ENCODE data around the gene TNIP3. TPM values are rescaled to one million over a fixed set of nuclear protein-coding genes. Genes with fewer than 3 reads are reported as not detected.
A peak's percentile ranks its signal among the peaks of the same experiment; 100 is the strongest.

TNIP3 gene
- total and polyA plus RNA-seq, 9 of the 15 experiments (the other 6 are each of a cell fraction or from before 2014, with no cell fraction given), result 0.14 TPM; not detected in 8

DNA sequence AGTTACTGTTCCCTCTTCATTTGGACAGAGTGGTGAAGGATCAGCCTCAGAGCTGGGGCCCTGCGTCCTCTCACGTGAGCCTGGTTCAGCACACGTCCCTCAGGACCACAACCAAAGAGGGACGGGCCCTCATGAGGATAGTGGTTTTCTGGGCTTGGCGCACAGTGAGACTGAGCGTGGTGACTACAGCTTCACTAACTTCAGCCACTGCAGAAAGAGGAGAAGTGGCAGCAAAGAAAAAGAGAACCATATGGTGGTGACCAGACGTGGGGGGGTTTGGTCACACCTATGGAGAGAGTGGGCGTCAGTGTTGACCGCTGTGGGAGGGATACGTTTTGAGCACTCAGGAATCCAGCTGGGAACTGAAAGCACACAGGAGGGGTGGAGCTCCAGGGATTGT lies 21.8 kb upstream of the TNIP3 start:
- CTCF ChIA-PET (ENCODE audit: low intra/inter-chr PET ratio), result no interaction called here

DNA sequence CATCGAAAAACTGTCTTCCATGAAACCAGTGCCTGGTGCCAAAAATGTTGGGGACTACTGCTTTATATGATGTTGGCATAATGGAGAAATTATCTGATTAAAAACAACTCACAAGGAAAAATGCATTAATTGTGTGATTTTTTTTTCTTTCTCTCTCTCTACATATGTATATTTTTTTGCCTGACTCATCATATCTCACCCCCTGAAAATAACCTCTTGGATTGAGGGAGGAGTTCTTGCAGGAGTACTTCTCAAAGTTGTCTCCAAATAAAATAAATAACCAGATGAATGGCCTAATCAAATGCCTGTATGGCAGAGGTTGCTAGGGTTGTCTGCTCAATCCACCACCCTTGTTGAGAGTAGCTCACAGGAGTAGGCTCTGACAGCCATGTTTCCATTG lies 19.9 kb upstream of the TNIP3 start:
- TF ChIP-seq, protein P1, sequence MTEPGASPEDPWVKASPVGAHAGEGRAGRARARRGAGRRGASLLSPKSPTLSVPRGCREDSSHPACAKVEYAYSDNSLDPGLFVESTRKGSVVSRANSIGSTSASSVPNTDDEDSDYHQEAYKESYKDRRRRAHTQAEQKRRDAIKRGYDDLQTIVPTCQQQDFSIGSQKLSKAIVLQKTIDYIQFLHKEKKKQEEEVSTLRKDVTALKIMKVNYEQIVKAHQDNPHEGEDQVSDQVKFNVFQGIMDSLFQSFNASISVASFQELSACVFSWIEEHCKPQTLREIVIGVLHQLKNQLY (CRISPR knock-in tag; conservative IDR thresholded peaks at IDR 0.05), result no peak
- 0 out of 2 replicates have a peak, but pooled peaks have one; percentile 22 for TF ChIP-seq MAFG (tag; conservative IDR thresholded peaks at IDR 0.05)
- TF ChIP-seq, protein P2, sequence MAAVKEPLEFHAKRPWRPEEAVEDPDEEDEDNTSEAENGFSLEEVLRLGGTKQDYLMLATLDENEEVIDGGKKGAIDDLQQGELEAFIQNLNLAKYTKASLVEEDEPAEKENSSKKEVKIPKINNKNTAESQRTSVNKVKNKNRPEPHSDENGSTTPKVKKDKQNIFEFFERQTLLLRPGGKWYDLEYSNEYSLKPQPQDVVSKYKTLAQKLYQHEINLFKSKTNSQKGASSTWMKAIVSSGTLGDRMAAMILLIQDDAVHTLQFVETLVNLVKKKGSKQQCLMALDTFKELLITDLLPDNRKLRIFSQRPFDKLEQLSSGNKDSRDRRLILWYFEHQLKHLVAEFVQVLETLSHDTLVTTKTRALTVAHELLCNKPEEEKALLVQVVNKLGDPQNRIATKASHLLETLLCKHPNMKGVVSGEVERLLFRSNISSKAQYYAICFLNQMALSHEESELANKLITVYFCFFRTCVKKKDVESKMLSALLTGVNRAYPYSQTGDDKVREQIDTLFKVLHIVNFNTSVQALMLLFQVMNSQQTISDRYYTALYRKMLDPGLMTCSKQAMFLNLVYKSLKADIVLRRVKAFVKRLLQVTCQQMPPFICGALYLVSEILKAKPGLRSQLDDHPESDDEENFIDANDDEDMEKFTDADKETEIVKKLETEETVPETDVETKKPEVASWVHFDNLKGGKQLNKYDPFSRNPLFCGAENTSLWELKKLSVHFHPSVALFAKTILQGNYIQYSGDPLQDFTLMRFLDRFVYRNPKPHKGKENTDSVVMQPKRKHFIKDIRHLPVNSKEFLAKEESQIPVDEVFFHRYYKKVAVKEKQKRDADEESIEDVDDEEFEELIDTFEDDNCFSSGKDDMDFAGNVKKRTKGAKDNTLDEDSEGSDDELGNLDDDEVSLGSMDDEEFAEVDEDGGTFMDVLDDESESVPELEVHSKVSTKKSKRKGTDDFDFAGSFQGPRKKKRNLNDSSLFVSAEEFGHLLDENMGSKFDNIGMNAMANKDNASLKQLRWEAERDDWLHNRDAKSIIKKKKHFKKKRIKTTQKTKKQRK (IDR thresholded peaks at IDR 0.05; ENCODE audit: borderline replicate concordance, low read depth, low read length), result no peak
- TF ChIP-seq ZNF695 (CRISPR knock-in tag; IDR thresholded peaks at IDR 0.05), result no peak
- 0 out of 2 replicates have a peak, but pooled peaks have one; percentile 6 for TF ChIP-seq MAFF (IDR thresholded peaks at IDR 0.05; ENCODE audit: low read length)
- peak; percentile 42; the same call in 1 of the 2 replicates for TF ChIP-seq ZNF316 (IDR thresholded peaks at IDR 0.05)
- Histone ChIP-seq H3K27me3 (ENCODE audit: control insufficient read depth in 2 of 2, insufficient read depth in 2 of 2, low read length in 2 of 2) (no peaks in the 10 kb centered on the region), H3K4me3 (no peak overlapping the region), H3K4me1 (replicated peaks in 1 of 2; ENCODE audit: control insufficient read depth in 2 of 2, insufficient read depth in 2 of 2, low read length in 2 of 2) (no peaks in the 10 kb centered on the region; a peak in 1 of 5 replicates), H2AFZ (ENCODE audit: low read depth, low read length) (no peak overlapping the region), H3K4me2 (ENCODE audit: insufficient read depth, low read length) (no peak overlapping the region), H3K36me3 (ENCODE audit: control insufficient read depth, insufficient read depth, low read length) (no peaks in the 10 kb centered on the region), H4K20me1 (replicated peaks; ENCODE audit: control insufficient read depth, insufficient read depth, low read length) (no peaks in the 10 kb centered on the region), H3K79me2 (ENCODE audit: control insufficient read depth, insufficient read depth, low read length) (no peaks in the 10 kb centered on the region), H3K9ac (ENCODE audit: insufficient read depth in 1 of 2, low read depth in 2 of 2, low read length in 2 of 2) (no peak overlapping the region), H3K9me3 (replicated peaks; ENCODE audit: control insufficient read depth, insufficient read depth, low read depth, low read length) (no peaks in the 10 kb centered on the region), H3K9me1 (ENCODE audit: control insufficient read depth, insufficient read depth, low read length) (no peaks in the 10 kb centered on the region), H3K27ac (ENCODE audit: extremely low read depth, low read depth, low read length) (no peak overlapping the region)
- ChIA-PET POLR2A (no interaction called here), CTCF (ENCODE audit: low intra/inter-chr PET ratio) (no interaction called here)
- ATAC-seq, result no peak
- WGBS (ENCODE audit: insufficient coverage, low coverage, missing lambda C conversion rate), result 0% methylated on average over 1 of the region's 1 CpG
- FAIRE-seq, result no peak
- no TSS peak for BruUV-seq (replicated peaks)
- intact Hi-C loops (cut with micrococcal nuclease), result no loop called here
- in situ Hi-C loops (cut with MboI), result no loop called here
- no peak for DNase-seq (ENCODE audit: extremely low read depth in 1 of 4, low spot score in 3 of 4)

More for the DNA sequence above, 21.8 kb upstream of the TNIP3 start:
- ATAC-seq (no peak), FAIRE-seq (no peak), DNase-seq (ENCODE audit: extremely low read depth in 1 of 4, low spot score in 3 of 4) (no peak)
- H3K4me2 ChIP-seq (ENCODE audit: insufficient read depth, low read length), result no peak overlapping the region
- no peak overlapping the region for H3K4me3 ChIP-seq
- no peak overlapping the region for H3K9ac ChIP-seq (ENCODE audit: insufficient read depth in 1 of 2, low read depth in 2 of 2, low read length in 2 of 2)
- no peaks in the 10 kb centered on the region for H3K9me3 ChIP-seq (replicated peaks; ENCODE audit: control insufficient read depth, insufficient read depth, low read depth, low read length)
- no peaks in the 10 kb centered on the region; a peak in 1 of 5 replicates for H3K4me1 ChIP-seq (replicated peaks in 1 of 2; ENCODE audit: control insufficient read depth in 2 of 2, insufficient read depth in 2 of 2, low read length in 2 of 2)
- no peak overlapping the region for H2AFZ ChIP-seq (ENCODE audit: low read depth, low read length)
- no peaks in the 10 kb centered on the region for H4K20me1 ChIP-seq (replicated peaks; ENCODE audit: control insufficient read depth, insufficient read depth, low read length)
- no peaks in the 10 kb centered on the region for H3K36me3 ChIP-seq (ENCODE audit: control insufficient read depth, insufficient read depth, low read length)
- 0% methylated on average over 10 of the region's 10 CpGs for WGBS (ENCODE audit: insufficient coverage, low coverage, missing lambda C conversion rate)
- intact Hi-C loops (cut with micrococcal nuclease), result no loop called here
- no peaks in the 10 kb centered on the region for H3K9me1 ChIP-seq (ENCODE audit: control insufficient read depth, insufficient read depth, low read length)
- in situ Hi-C loops (cut with MboI), result no loop called here
- no TSS peak for BruUV-seq (replicated peaks)
- TF ChIP-seq ZNF311 (CRISPR knock-in tag; IDR thresholded peaks at IDR 0.05) (no peak), HCFC1 (IDR thresholded peaks at IDR 0.05; ENCODE audit: low read depth, low read length) (no peak), COPS2 (conservative IDR thresholded peaks at IDR 0.05) (no peak)
- TF ChIP-seq, protein P3, sequence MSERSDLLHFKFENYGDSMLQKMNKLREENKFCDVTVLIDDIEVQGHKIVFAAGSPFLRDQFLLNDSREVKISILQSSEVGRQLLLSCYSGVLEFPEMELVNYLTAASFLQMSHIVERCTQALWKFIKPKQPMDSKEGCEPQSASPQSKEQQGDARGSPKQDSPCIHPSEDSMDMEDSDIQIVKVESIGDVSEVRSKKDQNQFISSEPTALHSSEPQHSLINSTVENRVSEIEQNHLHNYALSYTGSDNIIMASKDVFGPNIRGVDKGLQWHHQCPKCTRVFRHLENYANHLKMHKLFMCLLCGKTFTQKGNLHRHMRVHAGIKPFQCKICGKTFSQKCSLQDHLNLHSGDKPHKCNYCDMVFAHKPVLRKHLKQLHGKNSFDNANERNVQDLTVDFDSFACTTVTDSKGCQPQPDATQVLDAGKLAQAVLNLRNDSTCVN (CRISPR knock-in tag; IDR thresholded peaks at IDR 0.05), result no peak
- POLR2A ChIA-PET, result no interaction called here
- H3K27me3 ChIP-seq (ENCODE audit: control insufficient read depth in 2 of 2, insufficient read depth in 2 of 2, low read length in 2 of 2), result no peaks in the 10 kb centered on the region
- H3K27ac ChIP-seq (ENCODE audit: extremely low read depth, low read depth, low read length), result no peak overlapping the region
- no peaks in the 10 kb centered on the region for H3K79me2 ChIP-seq (ENCODE audit: control insufficient read depth, insufficient read depth, low read length)

Data from K562 (cell line).